ENCODE results near the gene PRICKLE3. TPM values are rescaled to one million over a fixed set of nuclear protein-coding genes. Genes with fewer than 3 reads are reported as not detected.

The PRICKLE3 gene
- polyA plus RNA-seq, 3 donors = 4.4 to 22.3 (median 5.4) TPM

GRCh38 chrX:49214416-49214815 lies 28.2 kb upstream of the PRICKLE3 start:
- H3K9me3 Mint-ChIP-seq = peaks cover 0 to 4% (median 1%) of the 10 kb centered on the region in 7 donors
- Histone ChIP-seq H3K9ac (ENCODE audit: insufficient read depth, low read length, poor library complexity, severe bottlenecking) (no peak overlapping the region), H2AFZ (ENCODE audit: insufficient read depth, low read depth, low read length, poor library complexity, severe bottlenecking) (no peak overlapping the region), H3K4me3 (replicated peaks in 1 of 3; ENCODE audit: low read depth in 2 of 3, low read length in 3 of 3) (no peak overlapping the region), H3K36me3 (replicated peaks in 1 of 2; ENCODE audit: control insufficient read depth in 1 of 2, insufficient read depth in 2 of 2, low read length in 2 of 2) (no peaks in the 10 kb centered on the region), H3K4me1 (ENCODE audit: control insufficient read depth in 1 of 2, insufficient read depth in 2 of 2, low read length in 2 of 2) (peaks cover 1 to 4% of the 10 kb centered on the region in 2 donors), H3K79me2 (ENCODE audit: insufficient read depth, low read length) (no peaks in the 10 kb centered on the region), H3K27me3 (ENCODE audit: control insufficient read depth in 2 of 2, insufficient read depth in 2 of 2, low read length in 2 of 2) (no peaks in the 10 kb centered on the region), H3K4me2 (replicated peaks; ENCODE audit: extremely low read depth, low read length, poor library complexity, severe bottlenecking) (no peak overlapping the region), H3K9me3 (replicated peaks in 1 of 2; ENCODE audit: control insufficient read depth in 1 of 2, insufficient read depth in 1 of 2, low read length in 2 of 2) (no peaks in the 10 kb centered on the region), H3K27ac (ENCODE audit: low read depth in 1 of 2, low read length in 2 of 2) (no peak overlapping the region), H4K20me1 (ENCODE audit: insufficient read depth, low read length) (no peaks in the 10 kb centered on the region)
- no peak for DNase-seq
- intact Hi-C loops (cut with micrococcal nuclease) = no loop called here
- TF ChIP-seq CTCF (IDR thresholded peaks at IDR 0.05) = no peak
- no peak overlapping the region for H3K4me3 Mint-ChIP-seq
- H3K27ac Mint-ChIP-seq = no peak overlapping the region
- H3K36me3 Mint-ChIP-seq = no peaks in the 10 kb centered on the region
- H3K4me1 Mint-ChIP-seq = peaks cover 5% of the 10 kb centered on the region
- WGBS (ENCODE audit: insufficient coverage) = no CpG with 5 or more reads among the region's 2 CpGs
- peaks cover 4 to 13% (median 4%) of the 10 kb centered on the region in 3 donors for H3K27me3 Mint-ChIP-seq (ENCODE audit: low read depth in 3 of 3)

GRCh38 chrX:49212861-49213260 lies 26.7 kb upstream of the PRICKLE3 start:
- no peak overlapping the region for H2AFZ ChIP-seq (ENCODE audit: insufficient read depth, low read depth, low read length, poor library complexity, severe bottlenecking)
- H3K27me3 ChIP-seq (ENCODE audit: control insufficient read depth in 2 of 2, insufficient read depth in 2 of 2, low read length in 2 of 2) = no peaks in the 10 kb centered on the region
- no peaks in the 10 kb centered on the region for H3K36me3 ChIP-seq (replicated peaks in 1 of 2; ENCODE audit: control insufficient read depth in 1 of 2, insufficient read depth in 2 of 2, low read length in 2 of 2)
- no peak overlapping the region for H3K9ac ChIP-seq (ENCODE audit: insufficient read depth, low read length, poor library complexity, severe bottlenecking)
- Mint-ChIP-seq H3K4me1 (peaks cover 3% of the 10 kb centered on the region), H3K27ac (no peak overlapping the region), H3K4me3 (no peak overlapping the region), H3K36me3 (no peaks in the 10 kb centered on the region), H3K9me3 (peaks cover 0 to 6% (median 1%) of the 10 kb centered on the region in 7 donors), H3K27me3 (ENCODE audit: low read depth in 3 of 3) (peaks cover 4 to 10% (median 4%) of the 10 kb centered on the region in 3 donors)
- no peaks in the 10 kb centered on the region for H3K4me1 ChIP-seq (ENCODE audit: control insufficient read depth in 1 of 2, insufficient read depth in 2 of 2, low read length in 2 of 2)
- no peaks in the 10 kb centered on the region for H3K79me2 ChIP-seq (ENCODE audit: insufficient read depth, low read length)
- no peaks in the 10 kb centered on the region for H4K20me1 ChIP-seq (ENCODE audit: insufficient read depth, low read length)
- intact Hi-C loops (cut with micrococcal nuclease) = no loop called here
- no peak overlapping the region for H3K27ac ChIP-seq (ENCODE audit: low read depth in 1 of 2, low read length in 2 of 2)
- H3K4me3 ChIP-seq (replicated peaks in 1 of 3; ENCODE audit: low read depth in 2 of 3, low read length in 3 of 3) = no peak overlapping the region
- DNase-seq = no peak
- 89% methylated on average over 1 of the region's 1 CpG for WGBS (ENCODE audit: insufficient coverage)
- no peaks in the 10 kb centered on the region for H3K9me3 ChIP-seq (replicated peaks in 1 of 2; ENCODE audit: control insufficient read depth in 1 of 2, insufficient read depth in 1 of 2, low read length in 2 of 2)
- TF ChIP-seq CTCF (IDR thresholded peaks at IDR 0.05) = no peak
- no peak overlapping the region for H3K4me2 ChIP-seq (replicated peaks; ENCODE audit: extremely low read depth, low read length, poor library complexity, severe bottlenecking)
